Lower lobe of right lung (tissue), 2 donors: Measurements from ENCODE around the gene HSPA12B. TPM values are rescaled to one million over a fixed set of nuclear protein-coding genes. Genes with fewer than 3 reads are reported as not detected.

Experiments used
- ATAC-seq, 2 donors: fragments of 200-7000 bp; cut with Tn5 transposase; one replicate each; pipeline ENCODE4 v1.9.1; 2020 to 2022; ENCODE audit warnings: mild to moderate bottlenecking in 2 of 2, moderate library complexity in 2 of 2
- DNase-seq: peaks from one replicate; pipeline ENCODE4 v3.0.0-alpha.2; 2020
- H3K27ac ChIP-seq: fragments of 200-600 bp; one replicate; pipeline ENCODE4 v1.8.0; 2022
- H3K27me3 ChIP-seq: fragments of 200-600 bp; one replicate; pipeline ENCODE4 v1.8.0; 2022; ENCODE audit warnings: low read depth
- H3K36me3 ChIP-seq: fragments of 200-600 bp; one replicate; pipeline ENCODE4 v1.8.0; 2022; ENCODE audit warnings: mild to moderate bottlenecking
- H3K4me1 ChIP-seq: fragments of 200-600 bp; one replicate; pipeline ENCODE4 v1.8.0; 2022
- H3K4me3 ChIP-seq: fragments of 200-600 bp; one replicate; pipeline ENCODE4 v1.8.0; 2022; ENCODE audit warnings: mild to moderate bottlenecking
- H3K9me3 ChIP-seq: fragments of 200-600 bp; one replicate; pipeline ENCODE4 v1.8.0; 2022
- intact Hi-C: fragments of 100-400 bp; cut with DNase I; formaldehyde crosslinking; loops from one replicate; pipeline ENCODE4 v1.11.0; 2022
- total RNA-seq: library from RNA; stranded (reverse); fragmentation: NEBNext Ultra II Directional; extraction: Animal tissue kit (Norgen Biotek cat#: 25700); gene quantifications from one replicate; pipeline ENCODE4 v1.2.1, GENCODE V29; 2021
- TF ChIP-seq, protein P1 (sequence below): fragments of 200-600 bp; IDR thresholded peaks from one replicate; pipeline ENCODE4 v1.8.0; 2022; ENCODE audit warnings: antibody characterized with exemption, mild to moderate bottlenecking
- donor health status: DM: no; HTN: yes; CAD: no; lungs with severe emphysema.

Gene HSPA12B
- total RNA-seq, 1 donor from 2014 or later = 36.9 TPM

DNA sequence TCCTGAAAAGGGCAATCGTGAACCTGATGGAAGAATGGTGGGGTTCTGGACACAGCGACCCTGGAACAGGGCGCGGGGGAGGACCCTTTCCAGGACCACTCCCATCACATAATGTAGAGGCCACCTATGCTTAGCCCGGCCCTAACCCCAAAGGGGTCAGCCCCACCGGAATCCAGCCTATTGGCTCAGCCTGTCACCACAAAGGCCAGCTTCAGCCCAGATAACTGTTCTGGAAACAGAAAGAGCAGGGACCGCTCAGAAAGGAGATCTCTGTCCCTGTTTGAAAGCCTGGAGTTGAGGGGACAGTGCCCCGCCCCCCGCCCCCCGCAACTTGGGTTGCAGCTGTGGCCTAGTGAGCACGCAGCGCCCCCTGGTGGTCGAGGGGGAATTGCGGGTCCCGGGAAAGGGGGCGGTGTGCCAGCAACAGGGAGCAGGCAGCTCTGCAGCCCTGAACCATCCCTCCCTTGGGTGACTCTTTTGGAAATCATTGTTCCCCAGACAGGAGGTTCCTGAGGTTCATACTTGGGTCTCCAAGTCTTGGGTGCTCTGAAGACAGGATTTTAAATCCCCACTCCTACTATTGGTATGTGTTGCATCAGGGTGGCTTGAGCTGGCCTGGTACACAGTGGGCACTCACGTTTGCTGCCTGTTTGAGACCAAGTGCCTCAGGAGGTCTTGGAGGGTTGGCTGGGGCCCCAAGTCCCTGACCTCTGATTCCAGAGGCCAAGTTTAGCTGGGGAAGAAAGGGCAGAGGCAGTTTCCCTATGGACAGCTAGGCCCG lies 21.6 kb upstream of the HSPA12B start:
- intact Hi-C loops = no loop called here
- DNase-seq = peak; percentile 83
- H3K36me3 ChIP-seq = no peaks in the 10 kb centered on the region
- H3K27me3 ChIP-seq = peaks cover 5% of the 10 kb centered on the region
- peaks cover 32% of the 10 kb centered on the region for H3K4me1 ChIP-seq
- ATAC-seq = peak; percentile 63 to 72
- H3K27ac ChIP-seq = peak overlapping the region; percentile 22
- TF ChIP-seq, protein P1, sequence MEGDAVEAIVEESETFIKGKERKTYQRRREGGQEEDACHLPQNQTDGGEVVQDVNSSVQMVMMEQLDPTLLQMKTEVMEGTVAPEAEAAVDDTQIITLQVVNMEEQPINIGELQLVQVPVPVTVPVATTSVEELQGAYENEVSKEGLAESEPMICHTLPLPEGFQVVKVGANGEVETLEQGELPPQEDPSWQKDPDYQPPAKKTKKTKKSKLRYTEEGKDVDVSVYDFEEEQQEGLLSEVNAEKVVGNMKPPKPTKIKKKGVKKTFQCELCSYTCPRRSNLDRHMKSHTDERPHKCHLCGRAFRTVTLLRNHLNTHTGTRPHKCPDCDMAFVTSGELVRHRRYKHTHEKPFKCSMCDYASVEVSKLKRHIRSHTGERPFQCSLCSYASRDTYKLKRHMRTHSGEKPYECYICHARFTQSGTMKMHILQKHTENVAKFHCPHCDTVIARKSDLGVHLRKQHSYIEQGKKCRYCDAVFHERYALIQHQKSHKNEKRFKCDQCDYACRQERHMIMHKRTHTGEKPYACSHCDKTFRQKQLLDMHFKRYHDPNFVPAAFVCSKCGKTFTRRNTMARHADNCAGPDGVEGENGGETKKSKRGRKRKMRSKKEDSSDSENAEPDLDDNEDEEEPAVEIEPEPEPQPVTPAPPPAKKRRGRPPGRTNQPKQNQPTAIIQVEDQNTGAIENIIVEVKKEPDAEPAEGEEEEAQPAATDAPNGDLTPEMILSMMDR = peak; percentile 99
- no peaks in the 10 kb centered on the region for H3K9me3 ChIP-seq
- peak overlapping the region; percentile 43 for H3K4me3 ChIP-seq

DNA sequence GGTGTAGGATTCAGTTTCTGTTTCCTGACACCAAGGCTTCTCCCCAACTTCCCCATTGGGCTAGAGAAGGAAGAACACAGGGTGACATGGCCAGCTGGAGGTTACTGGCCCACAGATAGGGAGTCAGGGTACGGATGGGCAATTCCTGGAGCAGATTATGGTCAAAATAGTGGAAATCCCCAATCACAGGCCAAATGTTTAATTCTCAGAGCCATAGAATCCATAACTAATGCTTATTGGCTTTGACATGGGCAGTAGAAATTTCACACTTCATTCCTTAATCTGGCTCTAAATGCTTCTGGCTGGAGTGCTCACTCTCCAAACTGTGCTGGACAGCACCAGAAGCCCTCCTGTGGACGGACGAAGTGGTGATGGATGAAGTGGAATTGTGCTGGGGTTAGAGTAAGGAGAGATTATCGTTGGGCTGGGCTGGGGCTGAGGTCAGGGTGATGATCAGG lies 21.0 kb upstream of the HSPA12B start:
- peak overlapping the region; percentile 22 for H3K27ac ChIP-seq
- peaks cover 32% of the 10 kb centered on the region for H3K4me1 ChIP-seq
- intact Hi-C loops = no loop called here
- no peaks in the 10 kb centered on the region for H3K36me3 ChIP-seq
- H3K9me3 ChIP-seq = no peaks in the 10 kb centered on the region
- ATAC-seq = peak; percentile 47 to 61
- peak overlapping the region; percentile 43 for H3K4me3 ChIP-seq
- TF ChIP-seq, protein P1 = no peak
- H3K27me3 ChIP-seq = peaks cover 5% of the 10 kb centered on the region
- DNase-seq = no peak

DNA sequence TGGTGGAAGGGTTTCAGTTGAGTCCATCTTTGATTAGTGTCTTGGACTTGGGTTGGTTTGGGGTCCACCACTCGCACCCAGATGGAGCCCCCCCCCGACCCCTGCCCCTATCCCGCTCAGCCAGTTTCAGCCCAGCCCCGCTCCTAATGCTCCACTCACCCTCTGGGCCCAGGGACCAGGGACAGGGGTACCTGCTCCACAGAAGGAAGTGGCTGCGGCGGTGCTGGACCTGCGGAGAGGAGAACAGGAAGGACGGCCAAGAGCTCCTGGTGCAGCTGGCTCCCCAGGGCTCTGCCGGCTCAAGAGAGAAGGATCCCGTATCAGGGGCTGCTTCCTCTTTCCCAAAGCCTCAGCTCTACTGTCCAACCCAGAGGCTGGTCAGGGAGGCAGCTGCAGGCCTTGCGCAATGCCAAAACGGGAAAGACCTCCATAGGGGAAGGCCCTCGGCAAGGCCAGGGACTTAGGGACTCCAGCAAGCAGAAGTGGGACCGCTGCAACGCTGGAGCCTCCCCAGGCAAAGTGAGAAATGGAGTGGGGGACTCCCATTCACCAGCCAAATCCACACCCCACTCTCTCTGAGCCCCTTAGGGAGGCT lies 20.1 kb upstream of the HSPA12B start, which contains the start of gene SIGLEC1:
TSS of gene SIGLEC1 (minus strand) at position 322 of the 595 bp plus-strand sequence. CDS start 5,472 bp downstream, outside the sequence.
- H3K27me3 ChIP-seq = peaks cover 5% of the 10 kb centered on the region
- peak; percentile 88 for DNase-seq
- intact Hi-C loops = no loop called here
- peak within 1 kb of the TSS; percentile 43 for H3K4me3 ChIP-seq
- H3K4me1 ChIP-seq = peaks cover 32% of the 10 kb centered on the region
- TF ChIP-seq, protein P1 = no peak
- H3K27ac ChIP-seq = peak within 1 kb of the TSS; percentile 22
- ATAC-seq = peak; percentile 71 to 83
- H3K36me3 ChIP-seq = no peaks in the 10 kb centered on the region
- no peaks in the 10 kb centered on the region for H3K9me3 ChIP-seq

DNA sequence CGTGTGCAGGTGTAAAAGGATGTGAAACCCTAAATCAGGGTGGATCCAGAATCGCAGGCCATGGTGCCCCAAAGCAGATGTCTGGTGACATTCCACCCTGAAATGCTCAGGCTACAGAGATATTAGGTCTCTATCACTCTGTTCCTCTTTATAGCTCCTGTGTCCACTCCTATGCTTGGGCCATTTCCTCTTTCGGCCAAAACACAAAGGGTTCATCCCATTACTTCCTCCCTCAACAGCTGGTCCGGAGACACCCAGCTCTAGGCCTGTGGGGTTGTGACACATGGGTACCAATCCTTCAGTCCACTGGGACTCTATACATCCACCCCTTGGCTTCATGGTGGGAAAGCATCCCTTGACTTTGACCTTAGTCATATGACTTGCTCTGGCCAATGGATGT lies 18.4 kb upstream of the HSPA12B start:
- Histone ChIP-seq H3K4me1 (peaks cover 32% of the 10 kb centered on the region), H3K36me3 (no peaks in the 10 kb centered on the region), H3K9me3 (no peaks in the 10 kb centered on the region), H3K4me3 (no peak overlapping the region), H3K27me3 (peaks cover 5% of the 10 kb centered on the region), H3K27ac (peak overlapping the region; percentile 24)
- intact Hi-C loops = no loop called here
- TF ChIP-seq, protein P1 = no peak
- peak; percentile 36 to 77 for ATAC-seq
- DNase-seq = peak; percentile 49

DNA sequence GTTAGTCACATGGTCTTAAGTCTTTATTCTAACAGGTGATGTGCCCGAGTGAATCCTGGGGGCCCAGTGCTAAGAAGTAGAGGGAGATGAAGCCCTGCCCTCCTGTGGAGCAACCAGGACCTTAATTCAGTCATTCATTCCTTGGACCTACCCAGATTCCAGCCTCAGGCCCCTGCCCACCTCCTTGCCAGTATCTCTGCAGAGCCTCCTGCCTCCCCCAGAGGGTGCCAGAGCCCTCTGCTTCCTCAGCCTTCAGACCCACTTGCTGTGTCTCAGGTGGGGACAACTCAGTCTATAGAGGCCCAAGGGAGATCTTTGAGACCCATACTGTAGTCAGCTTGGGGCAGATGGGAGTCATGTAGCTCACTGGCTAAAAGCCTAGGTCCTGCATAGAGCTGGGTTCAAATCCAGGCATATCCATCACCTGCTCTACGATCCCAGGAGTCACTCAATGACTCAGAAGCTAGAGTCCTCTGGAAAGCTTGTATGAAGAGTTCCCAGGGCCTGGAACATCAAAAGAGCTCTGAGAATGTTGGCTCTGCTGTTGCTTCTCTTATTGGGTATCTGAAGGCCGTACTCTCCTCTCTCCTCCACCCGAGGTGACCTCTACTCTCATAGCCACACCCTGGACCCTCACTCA lies 16.2 kb upstream of the HSPA12B start:
- Histone ChIP-seq H3K9me3 (no peaks in the 10 kb centered on the region), H3K4me1 (peaks cover 15% of the 10 kb centered on the region), H3K27ac (no peak overlapping the region), H3K36me3 (no peaks in the 10 kb centered on the region), H3K27me3 (peaks cover 5% of the 10 kb centered on the region), H3K4me3 (no peak overlapping the region)
- peak; percentile 46 for DNase-seq
- ATAC-seq = peak; percentile 49 to 63
- intact Hi-C loops = no loop called here
- TF ChIP-seq, protein P1 = peak; percentile 75
